Jurkat, Clone E6-1 (cell line): ENCODE data around the gene ATP6V0C. TPM values are rescaled to one million over a fixed set of nuclear protein-coding genes. Genes with fewer than 3 reads are reported as not detected.

Experiments
- DNase-seq: peaks from one replicate; pipeline ENCODE4 v3.0.0-alpha.2; 2011; ENCODE audit warnings: low read depth, low spot score
- H3K4me3 ChIP-seq: 2 replicates; pipeline ENCODE4 v1.5.1; 2011; ENCODE audit warnings: mild to moderate bottlenecking, low read length, control low read depth, moderate library complexity
- polyA plus RNA-seq: library from polyadenylated mRNA; unstranded; fragments of >200 nt; gene quantifications from one replicate; pipeline ENCODE4 v1.2.1, GENCODE V29; 2012; ENCODE audit warnings: missing spikeins; ENCODE audit not compliant: insufficient read length, insufficient read depth

The ATP6V0C gene
- polyA plus RNA-seq = 139 TPM

DNA sequence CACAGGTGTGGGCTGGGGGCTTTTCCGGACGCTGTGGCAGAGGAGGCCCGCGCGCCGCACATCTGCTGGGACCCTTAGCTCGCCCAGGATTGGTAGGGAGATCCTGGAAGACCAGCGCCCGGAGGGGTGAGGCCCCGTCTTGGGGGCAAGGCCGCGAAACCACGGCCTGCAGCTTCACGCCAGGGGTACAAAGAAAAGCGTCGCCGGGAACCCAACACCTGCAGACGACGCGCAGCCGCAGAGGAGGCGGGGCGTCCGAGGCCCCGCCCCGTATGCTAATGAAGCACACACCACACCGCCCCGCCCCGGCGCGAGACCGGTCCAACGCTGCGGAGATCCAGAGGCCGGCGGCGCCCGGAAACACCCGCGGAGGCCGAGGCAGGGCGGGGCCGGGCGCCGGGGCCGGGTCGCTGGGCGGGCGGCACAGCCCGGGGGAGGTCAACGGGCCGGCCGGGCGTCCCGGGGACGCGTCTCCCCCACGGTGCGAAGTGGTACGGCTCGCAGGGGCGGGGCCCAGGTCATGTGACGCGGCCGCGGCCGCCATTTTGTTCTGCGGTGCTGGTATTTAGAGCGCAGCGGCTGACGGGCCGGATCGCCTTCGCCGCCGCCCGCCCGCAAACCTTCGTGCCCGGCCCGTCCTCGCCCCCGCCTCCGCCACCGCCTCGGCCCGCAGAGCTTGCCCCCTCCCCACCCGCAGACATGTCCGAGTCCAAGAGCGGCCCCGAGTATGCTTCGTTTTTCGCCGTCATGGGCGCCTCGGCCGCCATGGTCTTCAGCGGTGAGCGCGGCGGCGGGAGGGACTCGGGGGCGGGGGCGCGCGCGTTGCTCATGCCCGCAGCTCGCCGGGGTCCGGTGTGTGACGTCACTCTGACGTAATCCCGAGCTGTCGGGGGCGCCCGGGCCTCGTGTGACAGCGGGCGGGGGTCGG, at the start of gene ATP6V0C:
ATP6V0C (plus strand) TSS at position 548 of the 928 bp plus-strand sequence; CDS start at position 700, 152 bp downstream.
- DNase-seq = peak; percentile 91
- H3K4me3 ChIP-seq = peak within 1 kb of the TSS; percentile 70

DNA sequence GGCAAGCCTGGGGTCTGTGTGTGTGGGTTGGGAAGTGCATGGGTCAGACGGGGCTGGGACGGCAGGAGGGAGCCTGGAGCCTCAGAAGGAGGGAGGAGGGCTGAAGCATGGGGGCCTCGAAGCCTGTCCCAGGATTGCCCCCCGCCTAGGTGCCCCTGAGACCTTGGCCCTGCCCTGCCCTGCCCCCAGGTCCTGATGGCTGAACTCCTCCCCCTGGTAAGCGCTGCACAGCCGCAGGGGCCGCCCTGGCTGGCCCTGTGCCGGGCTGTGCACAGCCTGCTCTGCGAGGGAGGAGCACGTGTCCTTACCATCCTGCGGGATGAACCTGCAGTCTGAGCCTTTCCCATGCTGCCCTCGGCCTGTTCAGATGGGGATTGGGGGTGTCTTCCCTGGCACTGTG, 49.4 kb upstream of the ATP6V0C start:
- no peak overlapping the region for H3K4me3 ChIP-seq
- DNase-seq = no peak

DNA sequence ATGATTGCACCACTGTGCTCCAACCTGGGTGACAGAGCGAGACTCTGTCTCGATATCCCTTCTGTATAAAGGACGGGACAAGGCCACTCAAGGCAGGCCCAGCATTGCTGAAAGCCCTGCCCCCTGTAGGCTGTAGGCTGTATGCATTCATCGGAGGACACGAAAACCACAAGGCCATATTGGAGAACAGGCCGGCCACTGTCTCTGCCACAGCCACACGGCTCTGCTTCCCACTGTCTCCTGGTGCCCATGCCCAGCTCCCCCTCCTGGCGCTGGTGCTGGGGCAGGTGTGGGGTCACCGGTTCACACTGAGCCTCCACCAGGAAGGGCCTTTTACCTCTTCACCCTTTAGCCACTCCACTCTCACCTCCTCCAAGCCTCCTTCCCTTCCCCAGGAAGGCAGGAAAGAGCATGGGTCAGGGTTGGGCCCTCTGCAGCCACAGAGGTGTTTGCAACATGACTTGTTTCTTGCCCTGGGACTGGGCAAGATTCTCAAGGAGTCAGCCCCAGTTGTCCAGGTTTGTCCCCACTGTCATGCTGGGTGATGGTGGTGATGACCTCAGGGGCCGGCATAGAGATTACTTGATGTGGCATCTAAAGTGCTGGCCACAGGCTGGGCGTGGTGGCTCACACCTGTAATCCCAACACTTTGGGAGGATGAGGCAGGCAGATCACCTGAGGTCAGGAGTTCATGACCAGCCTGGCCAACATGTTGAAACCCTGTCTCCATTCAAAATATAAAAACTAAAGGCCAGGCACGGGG, 47.9 kb upstream of the ATP6V0C start:
- DNase-seq = no peak
- H3K4me3 ChIP-seq = no peak overlapping the region

DNA sequence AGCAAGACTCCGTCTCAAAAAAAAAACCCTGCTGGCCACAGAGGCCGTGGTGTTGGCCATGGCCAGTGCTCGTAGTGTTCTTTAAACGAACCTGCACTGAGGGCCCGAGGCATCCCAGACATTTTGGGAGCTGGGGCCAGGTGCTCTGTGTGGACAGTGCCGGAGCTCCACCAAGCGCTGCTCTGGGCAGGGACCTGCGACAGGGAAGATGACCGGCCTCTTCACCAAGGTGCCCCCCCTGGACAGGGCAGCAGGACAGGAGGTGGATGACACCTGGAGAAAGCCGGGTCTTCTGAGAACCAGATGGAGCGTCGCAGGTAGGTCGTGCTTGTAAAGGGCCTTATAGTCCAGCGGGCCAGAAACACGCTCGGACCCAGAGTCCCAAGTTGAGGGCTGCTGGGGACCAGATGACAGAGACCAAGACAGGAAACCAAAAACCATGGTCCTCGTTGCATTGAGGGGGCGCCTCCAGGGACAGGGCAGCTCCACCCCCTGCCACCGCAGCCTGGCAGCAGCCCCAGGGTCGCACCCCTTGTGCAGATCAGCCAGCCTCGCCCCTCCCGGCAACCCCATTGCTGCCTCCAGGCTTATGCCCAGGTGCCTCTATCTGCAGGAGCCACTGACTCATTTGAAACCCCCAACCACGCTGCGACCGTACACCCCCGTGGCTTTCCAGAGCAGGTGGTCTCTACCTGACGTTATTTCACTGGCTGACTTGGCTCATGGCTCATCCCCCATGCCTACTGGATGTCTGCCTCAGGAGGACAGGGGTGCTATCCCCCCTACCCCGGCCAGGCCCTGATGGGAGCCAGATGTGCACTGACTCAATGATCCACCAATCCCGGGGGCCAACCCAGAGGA, 46.9 kb upstream of the ATP6V0C start:
- no peak for DNase-seq
- H3K4me3 ChIP-seq = no peak overlapping the region

DNA sequence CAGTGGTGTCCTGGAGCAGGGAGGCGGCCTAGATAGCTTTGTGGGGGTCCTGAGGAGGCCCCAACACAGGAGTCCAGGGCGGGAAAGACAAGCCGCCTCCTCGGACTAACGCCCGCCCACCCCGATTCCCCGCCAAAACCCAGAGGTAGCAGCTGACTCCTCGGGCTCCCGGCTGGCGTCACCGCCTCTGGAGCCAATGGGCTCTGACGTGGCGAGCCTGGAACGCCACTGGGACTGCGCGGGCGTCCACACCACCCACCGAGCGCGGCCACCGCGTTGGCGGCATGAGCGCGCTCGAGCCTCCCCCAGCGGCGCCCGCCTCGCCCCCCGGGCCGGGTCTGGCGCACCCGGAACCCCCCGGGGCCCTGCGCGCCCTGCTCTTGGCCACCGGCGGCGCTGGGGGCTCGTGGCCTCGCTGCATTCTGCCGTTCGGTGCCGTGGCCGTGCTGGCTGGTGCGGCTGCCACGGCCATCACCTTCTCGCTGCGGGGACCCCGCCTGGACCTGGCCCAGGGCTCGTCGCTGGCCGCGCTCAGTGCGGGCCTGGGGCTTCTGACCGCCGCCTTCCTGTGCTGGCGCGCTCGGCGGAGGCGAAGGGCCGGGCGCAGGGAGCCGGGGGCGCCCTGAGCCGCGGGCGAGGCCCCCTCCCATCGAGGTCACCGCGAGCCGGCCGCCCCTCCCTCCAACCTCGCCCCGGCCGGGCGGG, 46.1 kb upstream of the ATP6V0C start:
- DNase-seq = no peak

GRCh38 chr16:2468233-2468724, 45.5 kb upstream of the ATP6V0C start:
- H3K4me3 ChIP-seq = no peak overlapping the region
- DNase-seq = no peak

More for the DNA sequence above, 46.1 kb upstream of the ATP6V0C start:
- no peak overlapping the region for H3K4me3 ChIP-seq

DNA sequence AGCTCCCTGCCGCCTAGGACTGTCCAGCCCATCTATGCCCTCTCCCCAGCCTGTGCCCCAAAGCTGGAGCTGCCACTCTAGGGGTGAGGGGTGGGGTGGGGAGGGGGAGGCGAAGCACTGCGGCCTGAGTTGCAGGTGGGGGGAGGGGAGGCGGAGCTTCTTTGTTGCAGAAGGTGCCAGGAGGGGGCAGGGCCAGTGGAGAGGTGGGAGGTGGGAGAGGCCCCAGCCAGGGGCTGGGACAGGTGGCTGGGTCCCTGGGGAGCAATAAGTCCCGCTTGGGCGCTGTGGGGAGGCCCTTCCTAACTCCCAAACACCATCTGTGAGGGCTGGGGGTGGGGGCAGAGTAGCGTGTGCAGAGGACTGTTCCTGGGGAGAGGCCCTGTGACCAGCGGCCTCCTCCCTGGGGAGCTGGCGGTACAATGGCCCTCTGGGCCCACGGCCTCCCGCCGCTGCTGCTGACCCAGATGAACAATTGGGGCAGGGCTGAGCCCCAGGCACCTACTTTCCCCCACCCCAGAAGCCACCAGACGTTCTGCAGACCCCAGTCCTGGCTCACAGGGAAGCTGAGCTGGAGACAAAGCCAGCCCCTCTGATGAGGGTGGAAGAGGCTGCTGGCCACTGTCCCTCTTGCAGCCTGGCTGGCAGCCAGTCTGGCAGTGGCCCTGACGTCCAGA, 44.9 kb upstream of the ATP6V0C start:
- DNase-seq = no peak

GRCh38 chr16:2469399-2470233, 44.1 kb upstream of the ATP6V0C start:
- no peak for DNase-seq
- no peak overlapping the region for H3K4me3 ChIP-seq

More for the DNA sequence above, 44.9 kb upstream of the ATP6V0C start:
- no peak overlapping the region for H3K4me3 ChIP-seq

- H3K4me3 ChIP-seq = no peak overlapping the region
- no peak for DNase-seq
These were observed 43.5 kb upstream of the ATP6V0C start for GRCh38 chr16:2470234-2470601.

GRCh38 chr16:2470603-2471015, 43.1 kb upstream of the ATP6V0C start:
- no peak for DNase-seq
- no peak overlapping the region for H3K4me3 ChIP-seq

- H3K4me3 ChIP-seq = no peak within 1 kb of the TSS
- no peak for DNase-seq
These were observed 42.6 kb upstream of the ATP6V0C start, which contains the start of gene NTN3 for GRCh38 chr16:2471016-2471652. Gene NTN3, plus strand, starts transcription at chr16:2471297. Its CDS starts 405 bp downstream, at chr16:2471702.

DNA sequence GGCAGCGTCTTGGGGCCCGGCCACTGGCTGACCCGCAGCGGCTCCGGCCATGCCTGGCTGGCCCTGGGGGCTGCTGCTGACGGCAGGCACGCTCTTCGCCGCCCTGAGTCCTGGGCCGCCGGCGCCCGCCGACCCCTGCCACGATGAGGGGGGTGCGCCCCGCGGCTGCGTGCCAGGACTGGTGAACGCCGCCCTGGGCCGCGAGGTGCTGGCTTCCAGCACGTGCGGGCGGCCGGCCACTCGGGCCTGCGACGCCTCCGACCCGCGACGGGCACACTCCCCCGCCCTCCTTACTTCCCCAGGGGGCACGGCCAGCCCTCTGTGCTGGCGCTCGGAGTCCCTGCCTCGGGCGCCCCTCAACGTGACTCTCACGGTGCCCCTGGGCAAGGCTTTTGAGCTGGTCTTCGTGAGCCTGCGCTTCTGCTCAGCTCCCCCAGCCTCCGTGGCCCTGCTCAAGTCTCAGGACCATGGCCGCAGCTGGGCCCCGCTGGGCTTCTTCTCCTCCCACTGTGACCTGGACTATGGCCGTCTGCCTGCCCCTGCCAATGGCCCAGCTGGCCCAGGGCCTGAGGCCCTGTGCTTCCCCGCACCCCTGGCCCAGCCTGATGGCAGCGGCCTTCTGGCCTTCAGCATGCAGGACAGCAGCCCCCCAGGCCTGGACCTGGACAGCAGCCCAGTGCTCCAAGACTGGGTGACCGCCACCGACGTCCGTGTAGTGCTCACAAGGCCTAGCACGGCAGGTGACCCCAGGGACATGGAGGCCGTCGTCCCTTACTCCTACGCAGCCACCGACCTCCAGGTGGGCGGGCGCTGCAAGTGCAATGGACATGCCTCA, 41.9 kb upstream of the ATP6V0C start:
- no peak overlapping the region for H3K4me3 ChIP-seq
- DNase-seq = no peak

DNA sequence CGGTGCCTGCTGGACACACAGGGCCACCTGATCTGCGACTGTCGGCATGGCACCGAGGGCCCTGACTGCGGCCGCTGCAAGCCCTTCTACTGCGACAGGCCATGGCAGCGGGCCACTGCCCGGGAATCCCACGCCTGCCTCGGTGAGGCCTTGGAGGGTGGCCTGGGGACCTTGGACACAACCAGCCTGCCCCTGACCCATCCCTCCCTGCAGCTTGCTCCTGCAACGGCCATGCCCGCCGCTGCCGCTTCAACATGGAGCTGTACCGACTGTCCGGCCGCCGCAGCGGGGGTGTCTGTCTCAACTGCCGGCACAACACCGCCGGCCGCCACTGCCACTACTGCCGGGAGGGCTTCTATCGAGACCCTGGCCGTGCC, 41.3 kb upstream of the ATP6V0C start:
- H3K4me3 ChIP-seq = no peak overlapping the region
- no peak for DNase-seq

DNA sequence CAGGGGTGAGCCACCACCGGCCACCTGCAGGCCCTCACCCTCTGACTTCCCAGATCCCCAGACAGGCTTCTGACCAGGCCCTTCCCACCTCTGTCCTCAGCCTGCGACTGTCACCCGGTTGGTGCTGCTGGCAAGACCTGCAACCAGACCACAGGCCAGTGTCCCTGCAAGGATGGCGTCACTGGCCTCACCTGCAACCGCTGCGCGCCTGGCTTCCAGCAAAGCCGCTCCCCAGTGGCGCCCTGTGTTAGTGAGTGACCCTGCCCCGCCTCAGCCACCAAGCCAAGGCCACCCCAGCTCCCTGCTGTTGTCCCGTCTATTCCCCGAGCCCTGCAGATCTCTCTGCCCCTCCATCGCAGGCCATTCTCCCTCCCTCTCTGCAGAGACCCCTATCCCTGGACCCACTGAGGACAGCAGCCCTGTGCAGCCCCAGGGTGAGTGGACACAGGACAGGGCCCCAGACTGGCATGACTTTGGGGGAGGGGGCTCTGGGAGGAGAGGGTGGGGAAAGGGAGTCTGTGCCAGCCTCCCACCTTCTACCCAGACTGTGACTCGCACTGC, 40.8 kb upstream of the ATP6V0C start:
- DNase-seq = no peak
- no peak overlapping the region for H3K4me3 ChIP-seq

- DNase-seq = no peak
- H3K4me3 ChIP-seq = peak overlapping the region; percentile 21
These were observed 40.3 kb upstream of the ATP6V0C start for GRCh38 chr16:2473446-2473926.
